ENCODE measurements around the gene CHDH. TPM values are rescaled to one million over a fixed set of nuclear protein-coding genes. Genes with fewer than 3 reads are reported as not detected.

The CHDH gene
- total and polyA plus RNA-seq, 2 experiments from 2014 or later, result 2.3 to 6.6 TPM

GRCh38 chr3:53766706-53767105 is 79.5 kb downstream of the CHDH start (continued):
- TF ChIP-seq EZH2phosphoT487 (IDR thresholded peaks at IDR 0.05; ENCODE audit: unreplicated experiment), result no peak
- TF ChIP-seq CTCF (conservative IDR thresholded peaks at IDR 0.05; ENCODE audit: low read depth in 2 of 2), result no peak
- TF ChIP-seq REST (IDR thresholded peaks at IDR 0.05; ENCODE audit: unreplicated experiment), result no peak

- Mint-ChIP-seq H3K27me3 (ENCODE audit: insufficient read depth, low read depth, poor library complexity) (peaks cover 4% of the 10 kb centered on the region), H3K27ac (no peak overlapping the region), H3K4me1 (peaks cover 26% of the 10 kb centered on the region), H3K36me3 (ENCODE audit: low read depth) (no peaks in the 10 kb centered on the region), H3K9me3 (no peaks in the 10 kb centered on the region), H3K4me3 (no peak overlapping the region)
- Histone ChIP-seq H3K79me2 (replicated peaks; ENCODE audit: insufficient read depth) (no peaks in the 10 kb centered on the region), H2AFZ (no peak overlapping the region), H3K27ac (ENCODE audit: low read depth) (no peak overlapping the region), H3K4me1 (ENCODE audit: insufficient read depth) (no peaks in the 10 kb centered on the region), H3K4me3 (no peak overlapping the region), H3K9me2 (ENCODE audit: insufficient read depth) (no peaks in the 10 kb centered on the region), H3K27me3 (ENCODE audit: insufficient read depth) (no peaks in the 10 kb centered on the region), H3F3A (replicated peaks; ENCODE audit: low read depth) (no peaks in the 10 kb centered on the region), H3K4me2 (no peak overlapping the region), H3K36me3 (ENCODE audit: insufficient read depth) (no peaks in the 10 kb centered on the region), H4K20me1 (replicated peaks; ENCODE audit: insufficient read depth) (no peaks in the 10 kb centered on the region)
- DNase-seq (ENCODE audit: low spot score) (no peak), ATAC-seq (no peak)
- TF ChIP-seq EZH2 (IDR thresholded peaks at IDR 0.05; ENCODE audit: low read depth, unreplicated experiment) (no peak), NANOG (IDR thresholded peaks at IDR 0.05; ENCODE audit: borderline replicate concordance) (no peak), JUNB (IDR thresholded peaks at IDR 0.05; ENCODE audit: unreplicated experiment) (no peak), CTCF (conservative IDR thresholded peaks at IDR 0.05; ENCODE audit: low read depth in 2 of 2) (no peak), ETS1 (IDR thresholded peaks at IDR 0.05) (no peak), REST (IDR thresholded peaks at IDR 0.05; ENCODE audit: unreplicated experiment) (no peak), ZNF114 (CRISPR knock-in tag; IDR thresholded peaks at IDR 0.05) (no peak)
These were observed 80.5 kb downstream of the CHDH start for GRCh38 chr3:53765753-53766152.
